Measurements from ENCODE around the gene ERCC6L2.

Gene ERCC6L2

GRCh38 chr9:95855961-95856360, 19.5 kb upstream of the ERCC6L2 start:
- TF ChIP-seq CTCF (IDR thresholded peaks at IDR 0.05; ENCODE audit: insufficient read depth, low read length, poor library complexity, severe bottlenecking): no peak
- no peak for TF ChIP-seq EZH2phosphoT487 (conservative IDR thresholded peaks at IDR 0.05; ENCODE audit: low read length)
- no peak overlapping the region for H3K4me3 ChIP-seq (ENCODE audit: insufficient read depth, low read length, poor library complexity, severe bottlenecking)
- no peaks in the 10 kb centered on the region for H3K9me3 ChIP-seq (ENCODE audit: insufficient read depth, low read length)
- no peak overlapping the region for H3K4me2 ChIP-seq (ENCODE audit: low read depth, low read length, poor library complexity, severe bottlenecking)
- H3K27ac ChIP-seq (ENCODE audit: low read depth, low read length): no peak overlapping the region
- no peak overlapping the region for H2AFZ ChIP-seq (ENCODE audit: low read depth, low read length, severe bottlenecking)
- H3K9me2 ChIP-seq (replicated peaks; ENCODE audit: insufficient read depth, low read length): no peaks in the 10 kb centered on the region
- no peaks in the 10 kb centered on the region for H3K36me3 ChIP-seq (ENCODE audit: low read length)
- H3K27me3 ChIP-seq (ENCODE audit: low read length): no peaks in the 10 kb centered on the region
- no peaks in the 10 kb centered on the region for H3K79me2 ChIP-seq (ENCODE audit: insufficient read depth, low read length)
- no peak overlapping the region for H3K9ac ChIP-seq (ENCODE audit: low read length)
- no peaks in the 10 kb centered on the region for H3F3A ChIP-seq (ENCODE audit: insufficient read depth)
- no peaks in the 10 kb centered on the region for H4K20me1 ChIP-seq (ENCODE audit: low read depth, low read length)

GRCh38 chr9:95857124-95857523, 18.4 kb upstream of the ERCC6L2 start:
- Histone ChIP-seq H3K9me2 (replicated peaks; ENCODE audit: insufficient read depth, low read length) (no peaks in the 10 kb centered on the region), H2AFZ (ENCODE audit: low read depth, low read length, severe bottlenecking) (no peak overlapping the region), H3K79me2 (ENCODE audit: insufficient read depth, low read length) (no peaks in the 10 kb centered on the region), H3K36me3 (ENCODE audit: low read length) (no peaks in the 10 kb centered on the region), H3K9me3 (ENCODE audit: insufficient read depth, low read length) (peaks cover 1% of the 10 kb centered on the region; the same call in 1 of the 2 replicates), H3F3A (ENCODE audit: insufficient read depth) (no peaks in the 10 kb centered on the region), H3K27ac (ENCODE audit: low read depth, low read length) (no peak overlapping the region), H3K4me2 (ENCODE audit: low read depth, low read length, poor library complexity, severe bottlenecking) (no peak overlapping the region), H3K4me3 (ENCODE audit: insufficient read depth, low read length, poor library complexity, severe bottlenecking) (no peak overlapping the region), H3K9ac (ENCODE audit: low read length) (no peak overlapping the region), H3K27me3 (ENCODE audit: low read length) (no peaks in the 10 kb centered on the region), H4K20me1 (ENCODE audit: low read depth, low read length) (no peaks in the 10 kb centered on the region)
- TF ChIP-seq CTCF (IDR thresholded peaks at IDR 0.05; ENCODE audit: insufficient read depth, low read length, poor library complexity, severe bottlenecking) (no peak), EZH2phosphoT487 (conservative IDR thresholded peaks at IDR 0.05; ENCODE audit: low read length) (no peak)

GRCh38 chr9:95857896-95858295, 17.6 kb upstream of the ERCC6L2 start:
- H3K4me3 ChIP-seq (ENCODE audit: insufficient read depth, low read length, poor library complexity, severe bottlenecking): no peak overlapping the region
- peaks cover 7% of the 10 kb centered on the region; the same call in 1 of the 2 replicates for H3K9me3 ChIP-seq (ENCODE audit: insufficient read depth, low read length)
- H3K9me2 ChIP-seq (replicated peaks; ENCODE audit: insufficient read depth, low read length): no peaks in the 10 kb centered on the region
- 0 out of 2 replicates have a peak, but pooled peaks cover 3% of the 10 kb centered on the region for H3K36me3 ChIP-seq (ENCODE audit: low read length)
- no peak overlapping the region for H2AFZ ChIP-seq (ENCODE audit: low read depth, low read length, severe bottlenecking)
- no peaks in the 10 kb centered on the region for H3K27me3 ChIP-seq (ENCODE audit: low read length)
- TF ChIP-seq EZH2phosphoT487 (conservative IDR thresholded peaks at IDR 0.05; ENCODE audit: low read length): no peak
- TF ChIP-seq CTCF (IDR thresholded peaks at IDR 0.05; ENCODE audit: insufficient read depth, low read length, poor library complexity, severe bottlenecking): no peak
- H3K4me2 ChIP-seq (ENCODE audit: low read depth, low read length, poor library complexity, severe bottlenecking): peak overlapping the region; percentile 8
- H3F3A ChIP-seq (ENCODE audit: insufficient read depth): no peaks in the 10 kb centered on the region
- H4K20me1 ChIP-seq (ENCODE audit: low read depth, low read length): no peaks in the 10 kb centered on the region
- no peaks in the 10 kb centered on the region for H3K79me2 ChIP-seq (ENCODE audit: insufficient read depth, low read length)
- H3K9ac ChIP-seq (ENCODE audit: low read length): no peak overlapping the region
- H3K27ac ChIP-seq (ENCODE audit: low read depth, low read length): no peak overlapping the region

Data from SU-DHL-6 (cell line).